Stomach smooth muscle (tissue), 2 donors: ENCODE results near the gene NOTUM.

ENCODE experiments used
- H3K27ac ChIP-seq: one replicate; pipeline ENCODE4 v1.7.0; 2013; ENCODE audit warnings: mild to moderate bottlenecking, low read length, inconsistent platforms
- H3K27me3 ChIP-seq, 2 donors: one replicate each; pipeline ENCODE4 v1.7.0; 2013; ENCODE audit warnings: low read length in 2 of 2; ENCODE audit not compliant: insufficient read depth in 2 of 2, control insufficient read depth in 1 of 2
- H3K36me3 ChIP-seq, 2 donors: one replicate each; pipeline ENCODE4 v1.7.0; 2013; ENCODE audit warnings: low read length in 2 of 2; ENCODE audit not compliant: control insufficient read depth in 2 of 2, insufficient read depth in 2 of 2
- H3K4me1 ChIP-seq: one replicate; pipeline ENCODE4 v1.7.0; 2013; ENCODE audit warnings: low read length; ENCODE audit not compliant: control insufficient read depth, insufficient read depth
- H3K4me3 ChIP-seq, 2 donors: one replicate each; pipeline ENCODE4 v1.7.0; 2013; ENCODE audit warnings: low read length in 2 of 2
- H3K9ac ChIP-seq, 2 donors: one replicate each; pipeline ENCODE4 v1.7.0; 2013; ENCODE audit warnings: low read length in 2 of 2, mild to moderate bottlenecking in 1 of 2
- H3K9me3 ChIP-seq, 2 donors: one replicate each; pipeline ENCODE4 v1.7.0; 2013; ENCODE audit warnings: low read length in 2 of 2; ENCODE audit not compliant: control insufficient read depth in 2 of 2
- donor health status: healthy.
- donor health status: Pancreatic carcinoma.

Gene NOTUM

GRCh38 chr17:81995463-81996231 lies 34.7 kb upstream of the NOTUM start:
- peaks cover 23% of the 10 kb centered on the region for H3K4me1 ChIP-seq
- H3K9me3 ChIP-seq = no peaks in the 10 kb centered on the region
- no peak overlapping the region for H3K27ac ChIP-seq
- H3K4me3 ChIP-seq = no peak overlapping the region
- peaks cover 0 to 5% of the 10 kb centered on the region in 2 donors for H3K36me3 ChIP-seq
- no peak overlapping the region for H3K9ac ChIP-seq
- H3K27me3 ChIP-seq = no peaks in the 10 kb centered on the region

GRCh38 chr17:81994593-81995462 lies 33.8 kb upstream of the NOTUM start:
- Histone ChIP-seq H3K9ac (no peak overlapping the region), H3K27ac (no peak overlapping the region), H3K9me3 (no peaks in the 10 kb centered on the region), H3K36me3 (peaks cover 0 to 5% of the 10 kb centered on the region in 2 donors), H3K27me3 (no peaks in the 10 kb centered on the region), H3K4me3 (no peak overlapping the region), H3K4me1 (peaks cover 23% of the 10 kb centered on the region)

- H3K4me1 ChIP-seq = peaks cover 23% of the 10 kb centered on the region
- no peaks in the 10 kb centered on the region for H3K27me3 ChIP-seq
- H3K27ac ChIP-seq = no peak overlapping the region
- H3K36me3 ChIP-seq = peaks cover 0 to 5% of the 10 kb centered on the region in 2 donors
- no peaks in the 10 kb centered on the region for H3K9me3 ChIP-seq
- H3K9ac ChIP-seq = no peak overlapping the region
- no peak overlapping the region for H3K4me3 ChIP-seq
Observed at GRCh38 chr17:81993729-81994592, 33.0 kb upstream of the NOTUM start.

- Histone ChIP-seq H3K9ac (peak overlapping the region; percentile 36 to 41), H3K36me3 (peaks cover 0 to 5% of the 10 kb centered on the region in 2 donors), H3K4me3 (peak overlapping the region in 1 of 2 donors; percentile 60), H3K4me1 (peaks cover 23% of the 10 kb centered on the region), H3K27me3 (no peaks in the 10 kb centered on the region), H3K9me3 (no peaks in the 10 kb centered on the region), H3K27ac (peak overlapping the region; percentile 6)
Observed at GRCh38 chr17:81992306-81993102, 31.5 kb upstream of the NOTUM start.

GRCh38 chr17:81991684-81992305 lies 30.8 kb upstream of the NOTUM start:
- peak overlapping the region; percentile 43 to 60 for H3K4me3 ChIP-seq
- H3K27ac ChIP-seq = peak overlapping the region; percentile 6
- peaks cover 23% of the 10 kb centered on the region for H3K4me1 ChIP-seq
- no peaks in the 10 kb centered on the region for H3K27me3 ChIP-seq
- peak overlapping the region; percentile 41 to 42 for H3K9ac ChIP-seq
- peaks cover 0 to 2% of the 10 kb centered on the region in 2 donors for H3K36me3 ChIP-seq
- no peaks in the 10 kb centered on the region for H3K9me3 ChIP-seq

GRCh38 chr17:81990836-81991683 lies 30.1 kb upstream of the NOTUM start:
- H3K4me3 ChIP-seq = peak overlapping the region in 1 of 2 donors; percentile 60
- H3K36me3 ChIP-seq = peaks cover 2% of the 10 kb centered on the region in 2 donors
- no peaks in the 10 kb centered on the region for H3K9me3 ChIP-seq
- no peaks in the 10 kb centered on the region for H3K27me3 ChIP-seq
- H3K4me1 ChIP-seq = peaks cover 23% of the 10 kb centered on the region
- peak overlapping the region; percentile 41 to 42 for H3K9ac ChIP-seq
- H3K27ac ChIP-seq = peak overlapping the region; percentile 6

GRCh38 chr17:81987161-81987770 lies 26.3 kb upstream of the NOTUM start:
- H3K36me3 ChIP-seq = peaks cover 14 to 16% of the 10 kb centered on the region in 2 donors
- H3K27me3 ChIP-seq = no peaks in the 10 kb centered on the region
- no peak overlapping the region for H3K9ac ChIP-seq
- H3K4me3 ChIP-seq = no peak overlapping the region
- peaks cover 15% of the 10 kb centered on the region for H3K4me1 ChIP-seq
- no peaks in the 10 kb centered on the region for H3K9me3 ChIP-seq
- H3K27ac ChIP-seq = no peak overlapping the region

- H3K27me3 ChIP-seq = no peaks in the 10 kb centered on the region
- no peak overlapping the region for H3K4me3 ChIP-seq
- H3K9me3 ChIP-seq = no peaks in the 10 kb centered on the region
- peaks cover 14 to 16% of the 10 kb centered on the region in 2 donors for H3K36me3 ChIP-seq
- no peak overlapping the region for H3K27ac ChIP-seq
- H3K9ac ChIP-seq = no peak overlapping the region
- peaks cover 8% of the 10 kb centered on the region for H3K4me1 ChIP-seq
Observed at GRCh38 chr17:81986606-81987005, 25.6 kb upstream of the NOTUM start.
